ENCODE measurements around the gene CLDN6. TPM values are rescaled to one million over a fixed set of nuclear protein-coding genes. Genes with fewer than 3 reads are reported as not detected.

CLDN6 gene
- total RNA-seq, 1 donor from 2014 or later = not detected

GRCh38 chr16:3022684-3023414, 4.9 kb upstream of the CLDN6 start:
- Histone ChIP-seq H3K4me3 (ENCODE audit: low read length in 3 of 3) (peak overlapping the region; percentile 85 to 96 (median 92)), H3K9ac (ENCODE audit: low read depth in 1 of 3, low read length in 3 of 3) (peak overlapping the region; percentile 85 to 95 (median 89)), H3K36me3 (ENCODE audit: control insufficient read depth in 3 of 3, insufficient read depth in 3 of 3, low read length in 3 of 3) (peaks cover 14 to 23% (median 19%) of the 10 kb centered on the region in 3 donors), H3K27me3 (ENCODE audit: control insufficient read depth in 3 of 3, insufficient read depth in 3 of 3, low read length in 3 of 3) (peaks cover 8 to 9% (median 9%) of the 10 kb centered on the region in 3 donors), H3K27ac (ENCODE audit: low read depth, low read length) (peak overlapping the region; percentile 97), H3K9me3 (ENCODE audit: control insufficient read depth in 3 of 3, low read length in 3 of 3) (no peaks in the 10 kb centered on the region), H3K4me1 (ENCODE audit: control insufficient read depth in 3 of 3, insufficient read depth in 3 of 3, low read length in 3 of 3) (peaks cover 35 to 47% (median 38%) of the 10 kb centered on the region in 3 donors)

- Histone ChIP-seq H3K36me3 (ENCODE audit: control insufficient read depth in 3 of 3, insufficient read depth in 3 of 3, low read length in 3 of 3) (peaks cover 14 to 22% (median 16%) of the 10 kb centered on the region in 3 donors), H3K27ac (ENCODE audit: low read depth, low read length) (peak overlapping the region; percentile 97), H3K4me1 (ENCODE audit: control insufficient read depth in 3 of 3, insufficient read depth in 3 of 3, low read length in 3 of 3) (peaks cover 35 to 48% (median 38%) of the 10 kb centered on the region in 3 donors), H3K9ac (ENCODE audit: low read depth in 1 of 3, low read length in 3 of 3) (peak overlapping the region; percentile 85 to 95 (median 89)), H3K4me3 (ENCODE audit: low read length in 3 of 3) (peak overlapping the region; percentile 85 to 96 (median 92)), H3K9me3 (ENCODE audit: control insufficient read depth in 3 of 3, low read length in 3 of 3) (no peaks in the 10 kb centered on the region), H3K27me3 (ENCODE audit: control insufficient read depth in 3 of 3, insufficient read depth in 3 of 3, low read length in 3 of 3) (peaks cover 8 to 12% (median 9%) of the 10 kb centered on the region in 3 donors)
Observed at GRCh38 chr16:3022208-3022683, 4.3 kb upstream of the CLDN6 start.

GRCh38 chr16:3021449-3022207, 3.6 kb upstream of the CLDN6 start:
- Histone ChIP-seq H3K9me3 (ENCODE audit: control insufficient read depth in 3 of 3, low read length in 3 of 3) (no peaks in the 10 kb centered on the region), H3K4me1 (ENCODE audit: control insufficient read depth in 3 of 3, insufficient read depth in 3 of 3, low read length in 3 of 3) (peaks cover 35 to 48% (median 38%) of the 10 kb centered on the region in 3 donors), H3K27me3 (ENCODE audit: control insufficient read depth in 3 of 3, insufficient read depth in 3 of 3, low read length in 3 of 3) (peaks cover 9 to 14% (median 12%) of the 10 kb centered on the region in 3 donors), H3K4me3 (ENCODE audit: low read length in 3 of 3) (peak overlapping the region; percentile 60 to 85 (median 81)), H3K27ac (ENCODE audit: low read depth, low read length) (peak overlapping the region; percentile 97), H3K9ac (ENCODE audit: low read depth in 1 of 3, low read length in 3 of 3) (peak overlapping the region; percentile 65 to 95 (median 82)), H3K36me3 (ENCODE audit: control insufficient read depth in 3 of 3, insufficient read depth in 3 of 3, low read length in 3 of 3) (peaks cover 7 to 16% (median 11%) of the 10 kb centered on the region in 3 donors)

GRCh38 chr16:3020604-3021448, 2.8 kb upstream of the CLDN6 start:
- Histone ChIP-seq H3K9me3 (ENCODE audit: control insufficient read depth in 3 of 3, low read length in 3 of 3) (no peaks in the 10 kb centered on the region), H3K4me1 (ENCODE audit: control insufficient read depth in 3 of 3, insufficient read depth in 3 of 3, low read length in 3 of 3) (peaks cover 35 to 48% (median 38%) of the 10 kb centered on the region in 3 donors), H3K27ac (ENCODE audit: low read depth, low read length) (peak overlapping the region; percentile 97), H3K4me3 (ENCODE audit: low read length in 3 of 3) (peak overlapping the region; percentile 71 to 85 (median 81)), H3K27me3 (ENCODE audit: control insufficient read depth in 3 of 3, insufficient read depth in 3 of 3, low read length in 3 of 3) (peaks cover 9 to 14% (median 12%) of the 10 kb centered on the region in 3 donors), H3K9ac (ENCODE audit: low read depth in 1 of 3, low read length in 3 of 3) (peak overlapping the region; percentile 82 to 95 (median 87)), H3K36me3 (ENCODE audit: control insufficient read depth in 3 of 3, insufficient read depth in 3 of 3, low read length in 3 of 3) (peaks cover 0 to 8% (median 3%) of the 10 kb centered on the region in 3 donors)

- H3K27me3 ChIP-seq (ENCODE audit: control insufficient read depth in 3 of 3, insufficient read depth in 3 of 3, low read length in 3 of 3) = peaks cover 9 to 14% (median 12%) of the 10 kb centered on the region in 3 donors
- peak within 1 kb of the TSS; percentile 97 for H3K27ac ChIP-seq (ENCODE audit: low read depth, low read length)
- H3K9me3 ChIP-seq (ENCODE audit: control insufficient read depth in 3 of 3, low read length in 3 of 3) = no peaks in the 10 kb centered on the region
- peaks cover 33 to 43% (median 38%) of the 10 kb centered on the region in 3 donors for H3K4me1 ChIP-seq (ENCODE audit: control insufficient read depth in 3 of 3, insufficient read depth in 3 of 3, low read length in 3 of 3)
- H3K9ac ChIP-seq (ENCODE audit: low read depth in 1 of 3, low read length in 3 of 3) = peak within 1 kb of the TSS; percentile 82 to 95 (median 87)
- H3K4me3 ChIP-seq (ENCODE audit: low read length in 3 of 3) = peak within 1 kb of the TSS; percentile 71 to 85 (median 81)
- H3K36me3 ChIP-seq (ENCODE audit: control insufficient read depth in 3 of 3, insufficient read depth in 3 of 3, low read length in 3 of 3) = peaks cover 0 to 4% (median 0%) of the 10 kb centered on the region in 3 donors
Observed at GRCh38 chr16:3020247-3020603, 2.2 kb upstream of the CLDN6 start, which contains the start of gene TNFRSF12A. Gene TNFRSF12A, plus strand, starts transcription at chr16:3020368. Its CDS starts 30 bp downstream, at chr16:3020398.

- peak overlapping the region in 1 of 3 donors; percentile 40 for H3K9ac ChIP-seq (ENCODE audit: low read depth in 1 of 3, low read length in 3 of 3)
- H3K27me3 ChIP-seq (ENCODE audit: control insufficient read depth in 3 of 3, insufficient read depth in 3 of 3, low read length in 3 of 3) = peaks cover 9 to 14% (median 12%) of the 10 kb centered on the region in 3 donors
- H3K36me3 ChIP-seq (ENCODE audit: control insufficient read depth in 3 of 3, insufficient read depth in 3 of 3, low read length in 3 of 3) = peaks cover 0 to 4% (median 0%) of the 10 kb centered on the region in 3 donors
- peak overlapping the region; percentile 64 to 73 (median 70) for H3K4me3 ChIP-seq (ENCODE audit: low read length in 3 of 3)
- H3K27ac ChIP-seq (ENCODE audit: low read depth, low read length) = peak overlapping the region; percentile 97
- peaks cover 33 to 40% (median 38%) of the 10 kb centered on the region in 3 donors for H3K4me1 ChIP-seq (ENCODE audit: control insufficient read depth in 3 of 3, insufficient read depth in 3 of 3, low read length in 3 of 3)
- H3K9me3 ChIP-seq (ENCODE audit: control insufficient read depth in 3 of 3, low read length in 3 of 3) = no peaks in the 10 kb centered on the region
Observed at GRCh38 chr16:3019594-3020246, 1.7 kb upstream of the CLDN6 start.

GRCh38 chr16:3017344-3017743, 639 bp downstream of the CLDN6 start:
- peaks cover 22 to 32% (median 22%) of the 10 kb centered on the region in 3 donors for H3K4me1 ChIP-seq (ENCODE audit: control insufficient read depth in 3 of 3, insufficient read depth in 3 of 3, low read length in 3 of 3)
- H3K27ac ChIP-seq (ENCODE audit: low read depth, low read length) = no peak overlapping the region
- H3K27me3 ChIP-seq (ENCODE audit: control insufficient read depth in 3 of 3, insufficient read depth in 3 of 3, low read length in 3 of 3) = peaks cover 29 to 33% (median 29%) of the 10 kb centered on the region in 3 donors
- peaks cover 0 to 4% (median 0%) of the 10 kb centered on the region in 3 donors for H3K36me3 ChIP-seq (ENCODE audit: control insufficient read depth in 3 of 3, insufficient read depth in 3 of 3, low read length in 3 of 3)
- H3K9ac ChIP-seq (ENCODE audit: low read depth in 1 of 3, low read length in 3 of 3) = no peak overlapping the region
- no peak overlapping the region for H3K4me3 ChIP-seq (ENCODE audit: low read length in 3 of 3)
- no peaks in the 10 kb centered on the region for H3K9me3 ChIP-seq (ENCODE audit: control insufficient read depth in 3 of 3, low read length in 3 of 3)

GRCh38 chr16:3015865-3016521, 2.0 kb downstream of the CLDN6 start:
- no peaks in the 10 kb centered on the region for H3K36me3 ChIP-seq (ENCODE audit: control insufficient read depth in 3 of 3, insufficient read depth in 3 of 3, low read length in 3 of 3)
- H3K9me3 ChIP-seq (ENCODE audit: control insufficient read depth in 3 of 3, low read length in 3 of 3) = no peaks in the 10 kb centered on the region
- peaks cover 37 to 42% (median 37%) of the 10 kb centered on the region in 3 donors for H3K27me3 ChIP-seq (ENCODE audit: control insufficient read depth in 3 of 3, insufficient read depth in 3 of 3, low read length in 3 of 3)
- H3K9ac ChIP-seq (ENCODE audit: low read depth in 1 of 3, low read length in 3 of 3) = no peak overlapping the region
- no peak overlapping the region for H3K4me3 ChIP-seq (ENCODE audit: low read length in 3 of 3)
- H3K4me1 ChIP-seq (ENCODE audit: control insufficient read depth in 3 of 3, insufficient read depth in 3 of 3, low read length in 3 of 3) = peaks cover 11 to 27% (median 16%) of the 10 kb centered on the region in 3 donors
- H3K27ac ChIP-seq (ENCODE audit: low read depth, low read length) = no peak overlapping the region
